ENCODE measurements around the gene MDM4. TPM values are rescaled to one million over a fixed set of nuclear protein-coding genes. Genes with fewer than 3 reads are reported as not detected.
A peak's percentile ranks its signal among the peaks of the same experiment; 100 is the strongest.

The MDM4 gene
- total and polyA plus RNA-seq, 4 donors = 4.8 to 141 (median 57.7) TPM

GRCh38 chr1:204560590-204561150, 44.5 kb downstream of the MDM4 start:
- DNase-seq (no peak), ATAC-seq (ENCODE audit: low FRiP score) (no peak)
- no peaks in the 10 kb centered on the region for H3K9me3 ChIP-seq (ENCODE audit: control insufficient read depth, low read length)
- no peaks in the 10 kb centered on the region for H3K4me1 ChIP-seq (ENCODE audit: control insufficient read depth in 1 of 2, insufficient read depth in 2 of 2, low read length in 2 of 2)
- no peaks in the 10 kb centered on the region for H3K27me3 ChIP-seq (ENCODE audit: control insufficient read depth in 1 of 2, insufficient read depth in 2 of 2, low read length in 1 of 2)
- no peaks in the 10 kb centered on the region for H3K36me3 ChIP-seq (ENCODE audit: control insufficient read depth in 1 of 2, insufficient read depth in 2 of 2, low read length in 1 of 2)
- intact Hi-C loops (cut with DNase I) = no loop called here
- no peak overlapping the region for H3K4me3 ChIP-seq (ENCODE audit: low read length in 2 of 2)
- H3K27ac ChIP-seq (ENCODE audit: low read depth in 1 of 2, low read length in 2 of 2) = no peak overlapping the region

DNA sequence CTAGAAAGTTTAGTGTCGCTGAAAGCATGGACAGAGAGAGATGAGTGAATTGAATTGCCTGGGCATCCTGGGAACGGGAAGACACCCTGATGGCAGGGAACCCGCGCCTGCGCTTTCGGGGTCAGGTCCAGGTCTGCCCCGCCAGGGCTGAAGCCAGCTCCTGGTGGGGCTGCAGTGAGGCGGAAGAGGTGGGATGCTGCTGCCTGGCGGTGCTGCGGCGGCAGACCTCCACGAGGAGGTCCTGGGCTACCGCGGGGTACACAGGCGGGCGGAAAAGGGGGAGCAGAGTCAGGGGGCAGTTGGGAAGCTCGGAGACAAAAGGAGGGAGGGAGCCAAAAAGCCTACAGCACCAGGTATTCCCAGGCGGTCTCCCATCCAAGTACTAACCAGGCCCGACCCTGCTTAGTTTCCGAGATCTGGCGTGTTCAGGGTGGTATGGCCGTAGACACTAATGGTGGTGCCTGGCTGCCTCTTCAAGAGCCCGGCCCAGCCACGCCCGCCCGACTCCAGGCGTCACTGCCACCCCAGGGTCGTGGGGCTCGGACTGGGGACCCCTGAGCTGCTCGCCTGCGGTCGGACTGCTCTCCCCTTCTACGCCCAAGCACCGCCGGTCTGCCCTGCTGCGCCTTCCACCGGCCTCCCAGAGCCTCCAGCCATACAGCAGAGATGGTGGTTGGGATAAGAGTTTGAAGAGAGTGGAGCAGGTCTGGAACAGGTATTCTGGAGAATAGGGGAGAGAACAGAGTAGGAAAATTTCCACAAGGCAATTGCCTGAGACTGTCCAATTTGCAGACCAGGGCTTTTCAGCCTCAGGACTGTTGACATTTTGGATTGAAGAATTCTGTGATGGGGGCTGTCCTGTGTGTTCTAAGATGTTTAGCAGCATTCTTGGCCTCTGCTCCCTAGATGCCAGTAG, 46.1 kb downstream of the MDM4 start:
- DNase-seq (no peak), ATAC-seq (ENCODE audit: low FRiP score) (no peak)
- no peaks in the 10 kb centered on the region for H3K27me3 ChIP-seq (ENCODE audit: control insufficient read depth in 1 of 2, insufficient read depth in 2 of 2, low read length in 1 of 2)
- H3K4me1 ChIP-seq (ENCODE audit: control insufficient read depth in 1 of 2, insufficient read depth in 2 of 2, low read length in 2 of 2) = no peaks in the 10 kb centered on the region
- H3K36me3 ChIP-seq (ENCODE audit: control insufficient read depth in 1 of 2, insufficient read depth in 2 of 2, low read length in 1 of 2) = no peaks in the 10 kb centered on the region
- no peak overlapping the region for H3K27ac ChIP-seq (ENCODE audit: low read depth in 1 of 2, low read length in 2 of 2)
- WGBS, 2 donors = 90 to 92% methylated on average over 37 of the region's 37 CpGs
- no peaks in the 10 kb centered on the region for H3K9me3 ChIP-seq (ENCODE audit: control insufficient read depth, low read length)
- H3K4me3 ChIP-seq (ENCODE audit: low read length in 2 of 2) = no peak overlapping the region
- intact Hi-C loops (cut with DNase I) = no loop called here

GRCh38 chr1:204563307-204563706, 47.1 kb downstream of the MDM4 start:
- ATAC-seq (ENCODE audit: low FRiP score) = no peak
- Histone ChIP-seq H3K9me3 (ENCODE audit: control insufficient read depth, low read length) (no peaks in the 10 kb centered on the region), H3K4me3 (ENCODE audit: low read length in 2 of 2) (no peak overlapping the region), H3K27me3 (ENCODE audit: control insufficient read depth in 1 of 2, insufficient read depth in 2 of 2, low read length in 1 of 2) (no peaks in the 10 kb centered on the region), H3K36me3 (ENCODE audit: control insufficient read depth in 1 of 2, insufficient read depth in 2 of 2, low read length in 1 of 2) (no peaks in the 10 kb centered on the region), H3K27ac (ENCODE audit: low read depth in 1 of 2, low read length in 2 of 2) (no peak overlapping the region), H3K4me1 (ENCODE audit: control insufficient read depth in 1 of 2, insufficient read depth in 2 of 2, low read length in 2 of 2) (no peaks in the 10 kb centered on the region)
- DNase-seq = no peak
- 80 to 84% methylated on average over 4 of the region's 4 CpGs for WGBS, 2 donors
- intact Hi-C loops (cut with DNase I) = no loop called here

DNA sequence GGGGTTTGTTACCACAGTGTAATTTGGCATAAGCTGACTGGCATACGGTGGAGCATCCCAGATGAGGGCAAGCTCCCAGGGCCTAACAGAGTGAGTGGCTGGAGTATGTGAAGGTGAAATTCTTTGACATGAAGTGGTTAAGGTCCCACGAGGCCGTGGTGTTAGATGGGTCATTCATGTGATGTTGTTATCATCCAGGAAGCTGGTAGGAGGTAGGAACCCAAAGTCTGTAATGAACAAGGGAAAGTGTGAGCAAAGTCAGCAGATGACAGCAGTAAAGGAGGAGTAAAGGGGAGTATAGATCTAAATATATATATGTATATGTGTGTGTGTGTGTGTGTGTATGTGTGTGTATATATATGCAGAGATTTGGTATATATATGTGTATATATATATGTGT, 47.6 kb downstream of the MDM4 start:
- Histone ChIP-seq H3K27ac (ENCODE audit: low read depth in 1 of 2, low read length in 2 of 2) (no peak overlapping the region), H3K36me3 (ENCODE audit: control insufficient read depth in 1 of 2, insufficient read depth in 2 of 2, low read length in 1 of 2) (no peaks in the 10 kb centered on the region), H3K27me3 (ENCODE audit: control insufficient read depth in 1 of 2, insufficient read depth in 2 of 2, low read length in 1 of 2) (no peaks in the 10 kb centered on the region), H3K4me3 (ENCODE audit: low read length in 2 of 2) (no peak overlapping the region), H3K4me1 (ENCODE audit: control insufficient read depth in 1 of 2, insufficient read depth in 2 of 2, low read length in 2 of 2) (no peaks in the 10 kb centered on the region), H3K9me3 (ENCODE audit: control insufficient read depth, low read length) (no peaks in the 10 kb centered on the region)
- DNase-seq (no peak), ATAC-seq (ENCODE audit: low FRiP score) (no peak)
- 76 to 83% methylated on average over 3 of the region's 3 CpGs for WGBS, 2 donors
- intact Hi-C loops (cut with DNase I) = no loop called here

DNA sequence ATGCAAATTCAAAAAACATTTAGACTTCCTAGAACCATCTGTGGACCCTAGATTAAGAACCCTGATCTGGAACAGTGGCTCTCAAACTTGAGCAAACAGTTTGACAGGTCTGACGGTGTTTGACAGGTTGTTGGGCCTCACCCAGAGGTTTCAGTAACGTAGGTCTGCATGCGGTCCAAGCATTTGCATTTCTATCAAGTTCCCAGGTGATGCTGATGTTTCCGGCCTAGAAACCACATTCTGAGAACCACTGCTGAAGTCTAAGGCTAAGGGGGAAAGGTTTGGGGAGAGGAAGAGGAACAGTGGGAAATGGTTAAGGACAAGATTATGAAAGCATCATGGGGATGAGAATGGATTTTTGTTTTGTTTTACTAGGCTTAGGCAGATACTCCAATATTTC, 48.6 kb downstream of the MDM4 start:
- Histone ChIP-seq H3K36me3 (ENCODE audit: control insufficient read depth in 1 of 2, insufficient read depth in 2 of 2, low read length in 1 of 2) (no peaks in the 10 kb centered on the region), H3K27ac (ENCODE audit: low read depth in 1 of 2, low read length in 2 of 2) (no peak overlapping the region)
- 78 to 80% methylated on average over 4 of the region's 4 CpGs for WGBS, 2 donors

GRCh38 chr1:204565617-204566582, 49.7 kb downstream of the MDM4 start:
- Histone ChIP-seq H3K4me3 (ENCODE audit: low read length in 2 of 2) (no peak overlapping the region), H3K27me3 (ENCODE audit: control insufficient read depth in 1 of 2, insufficient read depth in 2 of 2, low read length in 1 of 2) (no peaks in the 10 kb centered on the region), H3K9me3 (ENCODE audit: control insufficient read depth, low read length) (no peaks in the 10 kb centered on the region), H3K36me3 (ENCODE audit: control insufficient read depth in 1 of 2, insufficient read depth in 2 of 2, low read length in 1 of 2) (no peaks in the 10 kb centered on the region), H3K4me1 (ENCODE audit: control insufficient read depth in 1 of 2, insufficient read depth in 2 of 2, low read length in 2 of 2) (no peaks in the 10 kb centered on the region), H3K27ac (ENCODE audit: low read depth in 1 of 2, low read length in 2 of 2) (no peak overlapping the region)
- DNase-seq (no peak), ATAC-seq (ENCODE audit: low FRiP score) (peak; percentile 76)
- WGBS, 2 donors = 28% methylated on average over 13 of the region's 13 CpGs
- intact Hi-C loops (cut with DNase I) = loop anchor here (2.0 to 5.0 kb wide), 3 partner anchors 196 to 241 kb away; no protein-coding TSS in a partner anchor

More for the DNA sequence above, 48.6 kb downstream of the MDM4 start:
- H3K4me3 ChIP-seq (ENCODE audit: low read length in 2 of 2) = no peak overlapping the region
- no peaks in the 10 kb centered on the region for H3K27me3 ChIP-seq (ENCODE audit: control insufficient read depth in 1 of 2, insufficient read depth in 2 of 2, low read length in 1 of 2)
- no peaks in the 10 kb centered on the region for H3K4me1 ChIP-seq (ENCODE audit: control insufficient read depth in 1 of 2, insufficient read depth in 2 of 2, low read length in 2 of 2)
- no peaks in the 10 kb centered on the region for H3K9me3 ChIP-seq (ENCODE audit: control insufficient read depth, low read length)
- ATAC-seq (ENCODE audit: low FRiP score) = no peak
- intact Hi-C loops (cut with DNase I) = loop anchor here (5.0 kb wide), 2 partner anchors 197 to 242 kb away; no protein-coding TSS in a partner anchor
- DNase-seq = no peak

GRCh38 chr1:204566583-204566955, 50.4 kb downstream of the MDM4 start:
- ATAC-seq (ENCODE audit: low FRiP score) (no peak), DNase-seq (no peak)
- Histone ChIP-seq H3K27ac (ENCODE audit: low read depth in 1 of 2, low read length in 2 of 2) (no peak overlapping the region), H3K36me3 (ENCODE audit: control insufficient read depth in 1 of 2, insufficient read depth in 2 of 2, low read length in 1 of 2) (no peaks in the 10 kb centered on the region), H3K4me1 (ENCODE audit: control insufficient read depth in 1 of 2, insufficient read depth in 2 of 2, low read length in 2 of 2) (no peaks in the 10 kb centered on the region), H3K4me3 (ENCODE audit: low read length in 2 of 2) (no peak overlapping the region), H3K27me3 (ENCODE audit: control insufficient read depth in 1 of 2, insufficient read depth in 2 of 2, low read length in 1 of 2) (no peaks in the 10 kb centered on the region), H3K9me3 (ENCODE audit: control insufficient read depth, low read length) (no peaks in the 10 kb centered on the region)
- WGBS, 2 donors = 84 to 89% methylated on average over 6 of the region's 6 CpGs
- intact Hi-C loops (cut with DNase I) = loop anchor here (2.0 to 5.0 kb wide), 3 partner anchors 196 to 241 kb away; no protein-coding TSS in a partner anchor

- Histone ChIP-seq H3K27ac (ENCODE audit: low read depth in 1 of 2, low read length in 2 of 2) (no peak overlapping the region), H3K9me3 (ENCODE audit: control insufficient read depth, low read length) (no peaks in the 10 kb centered on the region), H3K4me1 (ENCODE audit: control insufficient read depth in 1 of 2, insufficient read depth in 2 of 2, low read length in 2 of 2) (no peaks in the 10 kb centered on the region), H3K4me3 (ENCODE audit: low read length in 2 of 2) (no peak overlapping the region), H3K27me3 (ENCODE audit: control insufficient read depth in 1 of 2, insufficient read depth in 2 of 2, low read length in 1 of 2) (no peaks in the 10 kb centered on the region), H3K36me3 (ENCODE audit: control insufficient read depth in 1 of 2, insufficient read depth in 2 of 2, low read length in 1 of 2) (no peaks in the 10 kb centered on the region)
- WGBS, 2 donors = 84 to 86% methylated on average over 5 of the region's 5 CpGs
- ATAC-seq (ENCODE audit: low FRiP score) = no peak
- intact Hi-C loops (cut with DNase I) = loop anchor here (2.0 to 5.0 kb wide), 3 partner anchors 195 to 240 kb away; no protein-coding TSS in a partner anchor
- DNase-seq = no peak
Observed at GRCh38 chr1:204567071-204567470, 50.9 kb downstream of the MDM4 start.

Measured in aorta (tissue), 5 donors.